SK-N-SH (cell line): ENCODE data around the gene PXK. TPM values are rescaled to one million over a fixed set of nuclear protein-coding genes. Genes with fewer than 3 reads are reported as not detected.

Source experiments
- CTCF ChIA-PET: fragments of 300-600, 350-600 bp; formaldehyde crosslinking; extraction: SDS; loops from one replicate; lab custom pipeline; 2021; lab: Yijun Ruan, JAX
- POLR2A ChIA-PET: fragments of 350-600 bp; sonication (Branson Sonifier 250); formaldehyde crosslinking; extraction: SDS; loops from one replicate; lab custom pipeline; 2020; ENCODE audit warnings: antibody characterized with exemption, inconsistent platforms; lab: Yijun Ruan, JAX
- DNase-seq: peaks from one replicate; pipeline ENCODE4 v3.0.0; 2012
- H2AFZ ChIP-seq: fragments of 200-600 bp; sonication (generic); 2 replicates; pipeline ENCODE4 v1.8.1; 2016; ENCODE audit warnings: antibody characterized with exemption, mild to moderate bottlenecking, low read depth
- H3F3A ChIP-seq: fragments of 200-600 bp; sonication (generic); replicated peaks from 2 replicates; pipeline ENCODE3; 2016; ENCODE audit warnings: antibody characterized with exemption, mild to moderate bottlenecking; ENCODE audit not compliant: insufficient read depth
- H3K27ac ChIP-seq, 2 experiments: fragments of 200-500 bp in 1 of 2; fragments of 200-600 bp in 1 of 2; sonication (Bioruptor generic) in 1 of 2; sonication (generic), shearing (Covaris generic) in 1 of 2; 2 replicates each; pipeline versions ENCODE4 v1.5.1 to v1.6.1; 2014 to 2016; ENCODE audit warnings: low read depth in 2 of 2, inconsistent platforms in 1 of 2, low read length in 1 of 2, mild to moderate bottlenecking in 1 of 2, mixed read lengths in 1 of 2
- H3K27me3 ChIP-seq: fragments of 200-600 bp; sonication (generic), shearing (Covaris generic); 2 replicates; pipeline ENCODE4 v1.6.1; 2016; ENCODE audit warnings: mixed run types; ENCODE audit not compliant: insufficient read depth
- H3K36me3 ChIP-seq, 2 experiments: fragments of 200-500 bp in 1 of 2; fragments of 200-600 bp in 1 of 2; sonication (Bioruptor generic) in 1 of 2; sonication (generic) in 1 of 2; replicated peaks in 1 of 2; 2 replicates each; pipeline versions ENCODE3 to v1.5.1; 2014 to 2016; ENCODE audit warnings: low read length in 1 of 2, mild to moderate bottlenecking in 1 of 2; ENCODE audit not compliant: insufficient read depth in 2 of 2, control insufficient read depth in 1 of 2
- H3K4me1 ChIP-seq, 2 experiments: fragments of 200-500 bp in 1 of 2; fragments of 200-600 bp in 1 of 2; sonication (Bioruptor generic) in 1 of 2; sonication (generic), shearing (Covaris generic) in 1 of 2; 2 replicates each; pipeline versions ENCODE4 v1.5.1 to v1.6.1; 2014 to 2016; ENCODE audit warnings: low read depth in 1 of 2, low read length in 1 of 2, mixed run types in 1 of 2; ENCODE audit not compliant: insufficient read depth in 2 of 2, control insufficient read depth in 1 of 2
- H3K4me2 ChIP-seq: fragments of 200-600 bp; sonication (generic), shearing (Covaris generic); 2 replicates; pipeline ENCODE4 v1.6.1; 2017; ENCODE audit warnings: mixed run types
- H3K4me3 ChIP-seq, 2 experiments: fragments of 200-500 bp in 1 of 2; fragments of 200-600 bp in 1 of 2; sonication (Bioruptor generic) in 1 of 2; sonication (generic), shearing (Covaris generic) in 1 of 2; 2 replicates each; pipeline versions ENCODE4 v1.5.1 to v1.8.1; 2014 to 2016; ENCODE audit warnings: low read depth in 2 of 2, inconsistent platforms in 1 of 2, low read length in 1 of 2, mild to moderate bottlenecking in 1 of 2, mixed read lengths in 1 of 2, moderate library complexity in 1 of 2
- H3K79me2 ChIP-seq: fragments of 200-600 bp; sonication (generic); 2 replicates; pipeline ENCODE4 v1.8.1; 2017; ENCODE audit warnings: mild to moderate bottlenecking; ENCODE audit not compliant: insufficient read depth
- H3K9ac ChIP-seq: fragments of 200-600 bp; sonication (generic); 2 replicates; pipeline ENCODE4 v1.6.1; 2017; ENCODE audit warnings: mixed run types
- H3K9me2 ChIP-seq: fragments of 200-600 bp; sonication (generic); 2 replicates; pipeline ENCODE4 v1.6.1; 2017; ENCODE audit warnings: mixed run types
- H3K9me3 ChIP-seq: fragments of 200-600 bp; sonication (generic); 2 replicates; pipeline ENCODE4 v1.6.1; 2017; ENCODE audit warnings: mixed run types, mild to moderate bottlenecking, moderate library complexity
- H4K20me1 ChIP-seq: fragments of 200-600 bp; sonication (generic); 2 replicates; pipeline ENCODE4 v1.6.1; 2017; ENCODE audit warnings: mild to moderate bottlenecking, mixed run types; ENCODE audit not compliant: insufficient read depth
- EP300 ChIP-seq, 2 experiments: IDR thresholded peaks; 2 replicates each; pipeline versions ENCODE4 v1.4.0 to v1.6.1; 2012; ENCODE audit warnings: borderline replicate concordance in 1 of 2, low read depth in 1 of 2, low read length in 1 of 2
- GABPA ChIP-seq: IDR thresholded peaks from 2 replicates; pipeline ENCODE4 v1.4.0; 2012; ENCODE audit warnings: low read depth, mild to moderate bottlenecking
- GATA2 ChIP-seq: sonication (generic); formaldehyde crosslinking; IDR thresholded peaks from 2 replicates; pipeline ENCODE4 v1.5.0; 2020; ENCODE audit warnings: mild to moderate bottlenecking, missing genetic modification reagents
- JUND ChIP-seq: IDR thresholded peaks from 2 replicates; pipeline ENCODE4 v1.4.0; 2012
- MEF2A ChIP-seq: IDR thresholded peaks from 2 replicates; pipeline ENCODE4 v1.4.0; 2012; ENCODE audit warnings: low read depth, borderline replicate concordance
- MXI1 ChIP-seq: IDR thresholded peaks from 2 replicates; pipeline ENCODE4 v1.6.1; 2012; ENCODE audit warnings: mild to moderate bottlenecking, low read depth, low read length, improper control_type of control experiment
- POLR2AphosphoS5 ChIP-seq: IDR thresholded peaks from 2 replicates; pipeline ENCODE4 v1.6.1; 2012; ENCODE audit warnings: low read depth, low read length
- RAD21 ChIP-seq: IDR thresholded peaks from 2 replicates; pipeline ENCODE4 v1.6.1; 2012; ENCODE audit warnings: mild to moderate bottlenecking, low read length
- RCOR1 ChIP-seq: fragments of 150-350 bp; IDR thresholded peaks from 2 replicates; pipeline ENCODE4 v1.6.1; 2017; ENCODE audit warnings: antibody characterized with exemption, low read length
- REST ChIP-seq: IDR thresholded peaks from 2 replicates; pipeline ENCODE4 v1.6.1; 2012; ENCODE audit warnings: mild to moderate bottlenecking, low read depth, low read length, moderate library complexity
- RFX5 ChIP-seq: IDR thresholded peaks from 2 replicates; pipeline ENCODE4 v1.6.1; 2012; ENCODE audit warnings: mild to moderate bottlenecking, improper control_type of control experiment, low read length
- USF1 ChIP-seq: IDR thresholded peaks from 2 replicates; pipeline ENCODE4 v1.4.0; 2012; ENCODE audit warnings: low read depth, borderline replicate concordance
- WGBS: methylation state at CpG from one replicate; pipeline ENCODE4 v1.1.6; 2017; ENCODE audit warnings: low lambda C conversion rate; 5-methylcytosine and 5-hydroxymethylcytosine counted together
- polyA plus RNA-seq, 3 experiments: library from polyadenylated mRNA; depleted of rRNA; stranded (reverse); fragments of >200 nt; gene quantifications; 2 replicates each; pipeline ENCODE4 v1.2.3, GENCODE V29; 2012

The PXK gene
- polyA plus RNA-seq, 1 of the 3 experiments (the other 2 are of a cell fraction), result 8.4 TPM

- no peak for TF ChIP-seq MXI1
- no peak for TF ChIP-seq MEF2A
- no peak for TF ChIP-seq EP300 (IDR thresholded peaks at IDR 0.05; ENCODE audit: borderline replicate concordance in 1 of 2, low read depth in 1 of 2, low read length in 1 of 2)
- no peak for TF ChIP-seq REST
- TF ChIP-seq RFX5, result no peak
- TF ChIP-seq GATA2 (CRISPR knock-in tag), result no peak
- TF ChIP-seq RCOR1, result no peak
Observed at GRCh38 chr3:58334506-58334884, 1.8 kb downstream of the PXK start (continued).

GRCh38 chr3:58335652-58335947 is 2.9 kb downstream of the PXK start:
- TF ChIP-seq RAD21 (no peak), USF1 (no peak), GABPA (no peak), POLR2AphosphoS5 (no peak), MEF2A (no peak), JUND (no peak)
- no peak overlapping the region for H3K4me3 ChIP-seq
- no peaks in the 10 kb centered on the region for H4K20me1 ChIP-seq
- peak overlapping the region; percentile 41; the same call in 1 of the 2 replicates for H3K9ac ChIP-seq
- H3F3A ChIP-seq, result peaks cover 19% of the 10 kb centered on the region
- peak overlapping the region; percentile 92 for H3K4me2 ChIP-seq
- no peaks in the 10 kb centered on the region for H3K27me3 ChIP-seq
- no peak for DNase-seq
- ChIA-PET CTCF (interaction anchor here (0.8 to 3.6 kb wide), 5 partner anchors 10 to 156 kb away, joined by 3 to 24 read pairs (median 4); no protein-coding TSS in a partner anchor), POLR2A (no interaction called here)
- no peaks in the 10 kb centered on the region for H3K9me2 ChIP-seq
- peaks cover 35% of the 10 kb centered on the region; the same call in 1 of the 2 replicates for H3K79me2 ChIP-seq
- H3K27ac ChIP-seq, result peak overlapping the region in 1 of 2 experiments; percentile 88; a peak in 2 of 4 replicates
- peak overlapping the region; percentile 74; the same call in 1 of the 2 replicates for H2AFZ ChIP-seq
- no peaks in the 10 kb centered on the region for H3K36me3 ChIP-seq
- WGBS, result 82% methylated on average over 1 of the region's 1 CpG
- no peaks in the 10 kb centered on the region for H3K9me3 ChIP-seq
- peaks cover 4 to 11% of the 10 kb centered on the region in 2 experiments; a peak in 3 of 4 replicates for H3K4me1 ChIP-seq
